LNCaP clone FGC (cell line): ENCODE measurements around the gene PORCN.

Source experiments
- DNase-seq: peaks from one replicate; pipeline ENCODE4 v3.0.0-alpha.2; 2011; ENCODE audit warnings: low read depth
- H3K4me3 ChIP-seq: 2 replicates; pipeline ENCODE4 v1.5.1; 2011; ENCODE audit warnings: mild to moderate bottlenecking, low read depth, low read length, control low read depth
- TF ChIP-seq, protein P1 (sequence below): IDR thresholded peaks from 2 replicates; pipeline ENCODE4 v1.5.1; 2012; ENCODE audit warnings: mild to moderate bottlenecking; ENCODE audit not compliant: control insufficient read depth, insufficient read depth; ENCODE audit errors: extremely low read depth

Gene PORCN

DNA sequence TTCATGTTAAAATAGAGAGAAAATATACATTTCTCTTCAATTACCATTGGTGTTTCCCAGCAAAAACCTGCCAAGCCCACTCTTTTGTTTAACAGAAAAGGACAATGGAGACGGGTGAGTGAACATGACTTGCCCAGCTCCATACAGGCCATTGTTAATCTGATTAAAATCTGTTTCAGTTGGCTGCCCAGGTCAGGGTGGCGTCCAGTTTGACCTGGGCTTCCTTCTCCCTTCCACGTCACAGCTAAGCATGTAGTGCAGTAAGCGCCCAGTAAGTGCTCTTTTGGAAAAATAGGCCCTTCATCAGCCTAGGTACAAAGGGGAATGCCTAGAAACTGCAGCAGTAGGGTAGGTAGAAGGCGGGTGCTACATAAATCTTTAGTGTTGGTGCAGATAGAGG lies 1.5 kb upstream of the PORCN start:
- TF ChIP-seq, protein P1, sequence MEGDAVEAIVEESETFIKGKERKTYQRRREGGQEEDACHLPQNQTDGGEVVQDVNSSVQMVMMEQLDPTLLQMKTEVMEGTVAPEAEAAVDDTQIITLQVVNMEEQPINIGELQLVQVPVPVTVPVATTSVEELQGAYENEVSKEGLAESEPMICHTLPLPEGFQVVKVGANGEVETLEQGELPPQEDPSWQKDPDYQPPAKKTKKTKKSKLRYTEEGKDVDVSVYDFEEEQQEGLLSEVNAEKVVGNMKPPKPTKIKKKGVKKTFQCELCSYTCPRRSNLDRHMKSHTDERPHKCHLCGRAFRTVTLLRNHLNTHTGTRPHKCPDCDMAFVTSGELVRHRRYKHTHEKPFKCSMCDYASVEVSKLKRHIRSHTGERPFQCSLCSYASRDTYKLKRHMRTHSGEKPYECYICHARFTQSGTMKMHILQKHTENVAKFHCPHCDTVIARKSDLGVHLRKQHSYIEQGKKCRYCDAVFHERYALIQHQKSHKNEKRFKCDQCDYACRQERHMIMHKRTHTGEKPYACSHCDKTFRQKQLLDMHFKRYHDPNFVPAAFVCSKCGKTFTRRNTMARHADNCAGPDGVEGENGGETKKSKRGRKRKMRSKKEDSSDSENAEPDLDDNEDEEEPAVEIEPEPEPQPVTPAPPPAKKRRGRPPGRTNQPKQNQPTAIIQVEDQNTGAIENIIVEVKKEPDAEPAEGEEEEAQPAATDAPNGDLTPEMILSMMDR, result no peak
- no peak for DNase-seq
- no peak overlapping the region for H3K4me3 ChIP-seq

DNA sequence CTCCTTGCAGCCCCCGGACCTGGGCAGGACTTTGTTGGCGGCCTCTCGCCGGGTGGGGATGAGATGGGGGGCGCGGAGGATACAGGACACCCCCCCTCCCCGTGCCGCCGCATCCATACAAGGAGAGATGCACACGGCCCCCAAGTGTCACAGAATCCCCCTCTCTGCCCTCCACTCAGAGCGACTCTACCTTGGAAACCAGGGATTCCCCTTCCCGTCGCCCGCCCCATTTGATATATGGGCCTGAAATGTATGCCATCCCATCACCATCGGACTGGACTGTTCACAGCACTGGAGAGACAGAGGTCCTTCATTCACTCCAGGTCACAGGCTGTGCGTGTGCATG lies 426 bp downstream of the PORCN start:
- DNase-seq, result no peak
- peak overlapping the region; percentile 70 for H3K4me3 ChIP-seq
- TF ChIP-seq, protein P1, result no peak

DNA sequence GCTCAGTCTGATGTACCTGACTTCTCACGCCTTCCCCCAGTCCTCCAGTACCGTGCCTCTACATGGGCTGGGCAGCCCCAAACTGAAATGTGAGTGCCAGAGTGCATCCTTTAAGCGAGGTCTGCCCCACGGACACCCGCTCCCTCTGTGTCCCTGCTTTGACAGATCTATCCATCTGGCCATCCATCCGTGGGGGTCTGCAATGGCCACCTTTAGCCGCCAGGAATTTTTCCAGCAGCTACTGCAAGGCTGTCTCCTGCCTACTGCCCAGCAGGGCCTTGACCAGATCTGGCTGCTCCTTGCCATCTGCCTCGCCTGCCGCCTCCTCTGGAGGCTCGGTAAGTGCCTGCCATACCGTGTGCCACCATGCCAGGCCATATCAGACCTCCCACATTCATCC lies 827 bp downstream of the PORCN start:
- H3K4me3 ChIP-seq, result peak overlapping the region; percentile 70
- TF ChIP-seq, protein P1, result no peak
- DNase-seq, result no peak

DNA sequence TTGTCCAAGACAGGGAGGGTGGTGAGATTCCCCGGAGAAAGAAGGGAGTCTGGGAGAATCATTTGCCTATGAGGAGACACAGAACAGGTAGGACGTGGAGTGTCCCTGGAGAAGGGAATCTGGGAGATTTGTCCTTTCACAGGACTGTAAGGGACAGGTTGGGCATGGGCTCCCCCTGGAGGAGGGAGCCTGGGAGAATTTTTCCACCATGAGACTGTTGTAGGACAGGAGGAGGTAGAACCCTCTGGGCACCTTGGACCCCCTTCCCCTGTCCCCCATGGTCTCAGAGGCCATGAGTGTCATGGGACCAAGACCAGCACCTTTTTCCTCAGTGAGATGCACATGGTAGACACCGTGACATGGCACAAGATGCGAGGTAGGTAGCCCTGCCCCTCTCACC lies 2.8 kb downstream of the PORCN start:
- TF ChIP-seq, protein P1, result peak; percentile 40
- DNase-seq, result no peak
- H3K4me3 ChIP-seq, result no peak overlapping the region

DNA sequence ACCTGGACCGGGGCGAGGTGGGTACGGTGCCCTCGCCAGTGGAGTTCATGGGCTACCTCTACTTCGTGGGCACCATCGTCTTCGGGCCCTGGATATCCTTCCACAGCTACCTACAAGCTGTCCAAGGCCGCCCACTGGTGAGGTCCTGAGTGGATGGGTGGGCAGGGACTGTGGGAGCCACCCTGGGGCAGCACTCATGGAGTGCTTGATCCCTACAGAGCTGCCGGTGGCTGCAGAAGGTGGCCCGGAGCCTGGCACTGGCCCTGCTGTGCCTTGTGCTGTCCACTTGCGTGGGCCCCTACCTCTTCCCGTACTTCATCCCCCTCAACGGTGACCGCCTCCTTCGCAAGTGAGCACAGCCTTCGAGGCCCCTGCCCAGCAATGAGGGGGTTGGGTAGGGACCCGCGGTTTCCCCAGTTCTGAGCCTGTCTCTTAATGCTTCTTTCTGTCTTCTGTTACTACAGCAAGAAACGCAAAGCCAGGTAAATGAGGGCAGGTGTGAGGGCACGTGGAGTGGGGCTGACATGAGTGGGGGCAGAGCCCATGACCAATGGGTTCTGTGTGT lies 3.7 kb downstream of the PORCN start:
- TF ChIP-seq, protein P1, result no peak
- no peak for DNase-seq
- no peak overlapping the region for H3K4me3 ChIP-seq

DNA sequence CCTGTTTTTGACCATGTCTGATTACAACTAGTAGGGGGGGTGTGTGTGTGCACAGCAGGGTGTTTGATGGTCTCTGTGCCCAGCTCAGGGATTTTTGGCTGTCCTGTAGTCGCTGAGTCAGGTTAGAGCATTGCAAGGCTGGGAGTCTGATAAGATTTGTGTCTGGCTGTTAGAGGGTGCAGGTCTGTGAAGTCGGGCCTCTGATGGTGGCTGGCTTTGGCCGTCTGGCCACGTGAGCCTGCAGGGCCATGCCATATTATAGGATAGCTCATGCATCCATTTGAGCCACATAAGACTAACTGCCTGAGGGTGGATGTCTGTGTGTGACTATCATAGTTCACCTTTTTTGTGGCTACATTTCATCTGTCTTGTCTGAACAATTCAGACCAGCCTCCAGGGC lies 4.9 kb downstream of the PORCN start:
- no peak overlapping the region for H3K4me3 ChIP-seq
- TF ChIP-seq, protein P1, result no peak
- no peak for DNase-seq

DNA sequence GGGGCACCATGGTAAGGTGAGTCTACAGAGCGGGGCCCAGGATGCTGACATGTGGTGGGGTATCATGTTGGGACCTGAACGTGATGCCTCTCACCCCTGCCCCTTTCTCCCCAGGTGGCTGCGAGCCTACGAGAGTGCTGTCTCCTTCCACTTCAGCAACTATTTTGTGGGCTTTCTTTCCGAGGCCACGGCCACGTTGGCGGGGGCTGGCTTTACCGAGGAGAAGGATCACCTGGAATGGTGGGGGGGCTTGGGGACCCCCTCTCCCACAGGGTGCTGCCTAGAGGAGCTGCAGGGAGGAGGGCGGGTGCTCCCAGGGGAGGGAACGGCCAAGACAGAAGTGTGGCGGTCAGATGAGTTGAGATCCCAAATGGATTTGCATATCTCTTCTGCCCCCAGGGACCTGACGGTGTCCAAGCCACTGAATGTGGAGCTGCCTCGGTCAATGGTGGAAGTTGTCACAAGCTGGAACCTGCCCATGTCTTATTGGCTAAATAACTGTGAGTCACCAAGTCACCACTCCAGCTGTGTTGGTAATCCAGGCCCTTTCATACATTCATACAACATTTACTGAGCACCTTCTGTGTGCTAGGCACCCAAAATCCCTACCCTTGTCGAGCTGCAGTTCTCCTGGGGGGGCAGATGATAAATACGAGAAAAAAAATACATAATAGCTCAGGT lies 5.5 kb downstream of the PORCN start:
- TF ChIP-seq, protein P1, result no peak
- H3K4me3 ChIP-seq, result no peak overlapping the region
- DNase-seq, result no peak
